WTC11 (cell line): ENCODE data around the gene KMT2A. TPM values are rescaled to one million over a fixed set of nuclear protein-coding genes. Genes with fewer than 3 reads are reported as not detected.

ENCODE experiments used
- ATAC-seq: fragments of 200-7000 bp; cut with Tn5 transposase; 2 replicates; pipeline ENCODE4 v1.10.0; 2021; ENCODE audit warnings: mild to moderate bottlenecking, moderate library complexity
- CTCF ChIA-PET: fragments of 300-600 bp; sonication (Branson Sonifier 250); formaldehyde crosslinking; loops from one replicate; lab custom pipeline; 2021; ENCODE audit warnings: antibody characterized with exemption; lab: Charles Lee
- POLR2A ChIA-PET: fragments of 350-600 bp; sonication (Branson Sonifier 250); formaldehyde crosslinking; loops from one replicate; lab custom pipeline; 2021; ENCODE audit warnings: antibody characterized with exemption; lab: Charles Lee
- DNase-seq: peaks from one replicate; pipeline ENCODE4 v3.0.0; 2021; ENCODE audit warnings: low spot score
- H3K27ac Mint-ChIP-seq: 2 replicates; pipeline ENCODE4 v1.8.0; 2021; ENCODE audit warnings: mixed read lengths
- H3K27me3 Mint-ChIP-seq: 2 replicates; pipeline ENCODE4 v1.8.0; 2021; ENCODE audit warnings: low read depth, mild to moderate bottlenecking, moderate library complexity, mixed read lengths
- H3K36me3 Mint-ChIP-seq: 2 replicates; pipeline ENCODE4 v1.8.0; 2021; ENCODE audit warnings: mixed read lengths
- H3K4me1 Mint-ChIP-seq: 2 replicates; pipeline ENCODE4 v1.8.0; 2022; ENCODE audit warnings: mixed read lengths
- H3K4me3 Mint-ChIP-seq: 2 replicates; pipeline ENCODE4 v1.8.0; 2021; ENCODE audit warnings: mild to moderate bottlenecking, moderate library complexity, mixed read lengths
- H3K9me3 Mint-ChIP-seq: 2 replicates; pipeline ENCODE4 v1.8.0; 2021; ENCODE audit warnings: mixed read lengths
- CREB1 ChIP-seq: sonication (generic); formaldehyde crosslinking; IDR thresholded peaks from 2 replicates; pipeline ENCODE4 v1.8.0; 2023; ENCODE audit warnings: mild to moderate bottlenecking, missing genetic modification reagents
- E2F4 ChIP-seq: sonication (generic); formaldehyde crosslinking; IDR thresholded peaks from 2 replicates; pipeline ENCODE4 v1.8.1; 2022; ENCODE audit warnings: low read depth, mild to moderate bottlenecking, moderate library complexity, missing genetic modification reagents, borderline replicate concordance
- ELF4 ChIP-seq: sonication (generic); formaldehyde crosslinking; IDR thresholded peaks from 2 replicates; pipeline ENCODE4 v1.8.1; 2022; ENCODE audit warnings: low read depth, mild to moderate bottlenecking, moderate library complexity, missing genetic modification reagents
- GTF2I ChIP-seq: fragments of 250-450 bp; sonication (Bioruptor Pico); conservative IDR thresholded peaks from 2 replicates; pipeline ENCODE4 v1.4.0; 2021; ENCODE audit warnings: mild to moderate bottlenecking
- IRF2 ChIP-seq: sonication (generic); formaldehyde crosslinking; IDR thresholded peaks from 2 replicates; pipeline ENCODE4 v1.8.0; 2022; ENCODE audit warnings: low read depth, missing genetic modification reagents, borderline replicate concordance
- MYBL2 ChIP-seq: sonication (generic); formaldehyde crosslinking; IDR thresholded peaks from 2 replicates; pipeline ENCODE4 v1.8.1; 2023; ENCODE audit warnings: mild to moderate bottlenecking, moderate library complexity, missing genetic modification reagents
- NFYB ChIP-seq: sonication (generic); formaldehyde crosslinking; conservative IDR thresholded peaks from 2 replicates; pipeline ENCODE4 v1.8.0; 2022; ENCODE audit warnings: low read depth, missing genetic modification reagents
- NR1H2 ChIP-seq: sonication (generic); formaldehyde crosslinking; IDR thresholded peaks from 2 replicates; pipeline ENCODE4 v1.9.0; 2021; ENCODE audit warnings: mild to moderate bottlenecking, moderate library complexity, missing genetic modification reagents
- NR2C2 ChIP-seq: sonication (generic); formaldehyde crosslinking; IDR thresholded peaks from 2 replicates; pipeline ENCODE4 v1.8.0; 2022; ENCODE audit warnings: mild to moderate bottlenecking, missing genetic modification reagents
- RELA ChIP-seq: sonication (generic); formaldehyde crosslinking; IDR thresholded peaks from 2 replicates; pipeline ENCODE4 v1.8.1; 2022; ENCODE audit warnings: missing genetic modification reagents, mild to moderate bottlenecking, borderline replicate concordance
- TCF7 ChIP-seq: sonication (generic); formaldehyde crosslinking; IDR thresholded peaks from 2 replicates; pipeline ENCODE4 v1.8.0; 2022; ENCODE audit warnings: mild to moderate bottlenecking, low read depth, missing genetic modification reagents, moderate library complexity
- TEAD1 ChIP-seq: sonication (generic); formaldehyde crosslinking; IDR thresholded peaks from 2 replicates; pipeline ENCODE4 v1.8.0; 2022; ENCODE audit warnings: mild to moderate bottlenecking, missing genetic modification reagents
- USF1 ChIP-seq: sonication (generic); formaldehyde crosslinking; IDR thresholded peaks from 2 replicates; pipeline ENCODE4 v1.8.0; 2022; ENCODE audit warnings: mild to moderate bottlenecking, missing genetic modification reagents
- ZBTB21 ChIP-seq: sonication (generic); formaldehyde crosslinking; IDR thresholded peaks from 2 replicates; pipeline ENCODE4 v1.8.1; 2023; ENCODE audit warnings: mild to moderate bottlenecking, missing genetic modification reagents, borderline replicate concordance
- ZMAT4 ChIP-seq: fragments of 250-450 bp; sonication (Bioruptor Pico); IDR thresholded peaks from 2 replicates; pipeline ENCODE4 v1.9.0; 2021; ENCODE audit warnings: mild to moderate bottlenecking
- ZNF121 ChIP-seq: sonication (generic); formaldehyde crosslinking; IDR thresholded peaks from 2 replicates; pipeline ENCODE4 v1.8.0; 2023; ENCODE audit warnings: missing genetic modification reagents
- total RNA-seq: library from RNA; stranded (reverse); gene quantifications from 3 replicates; pipeline ENCODE4 v1.2.3, GENCODE V29; 2021
- TF ChIP-seq, protein P1 (sequence below): fragments of 250-450 bp; sonication (Bioruptor Pico); IDR thresholded peaks from 2 replicates; pipeline ENCODE4 v1.9.0; 2021; ENCODE audit warnings: mild to moderate bottlenecking
- TF ChIP-seq, protein P2 (sequence below): sonication (generic); formaldehyde crosslinking; IDR thresholded peaks from 2 replicates; pipeline ENCODE4 v1.8.0; 2022; ENCODE audit warnings: mild to moderate bottlenecking, missing genetic modification reagents

Gene KMT2A
- total RNA-seq, 1 experiment from 2014 or later: 59.1 TPM

- no peak for TF ChIP-seq ELF4 (CRISPR knock-in tag)
- no peak for TF ChIP-seq GTF2I (CRISPR knock-in tag)
- no peak for TF ChIP-seq IRF2 (CRISPR knock-in tag)
These were observed 99.0 kb downstream of the KMT2A start (continued) for GRCh38 chr11:118535261-118535660.

DNA sequence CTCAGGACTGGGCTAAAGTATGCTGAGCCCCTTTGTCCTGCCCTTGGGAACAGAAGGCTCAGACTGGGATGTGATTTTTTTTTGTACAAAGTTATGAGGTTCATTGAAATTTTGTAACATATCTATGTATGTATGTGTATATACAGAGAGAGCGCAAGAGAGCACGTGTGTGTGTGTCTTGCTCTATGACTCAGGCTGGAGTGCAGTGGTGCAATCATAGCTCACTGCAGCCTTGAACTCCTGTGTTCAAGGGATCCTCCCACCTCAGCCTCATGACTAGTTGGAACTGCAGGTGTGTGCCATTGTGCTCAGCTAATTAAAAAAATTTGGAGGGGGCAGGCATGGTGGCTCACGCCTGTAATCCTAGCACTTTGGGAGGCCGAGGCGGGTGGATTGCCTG lies 100.4 kb downstream of the KMT2A start:
- CTCF ChIA-PET: no interaction called here
- Mint-ChIP-seq H3K36me3 (peaks cover 8% of the 10 kb centered on the region), H3K27me3 (no peaks in the 10 kb centered on the region), H3K4me1 (0 out of 2 replicates have a peak, but pooled peaks cover 2% of the 10 kb centered on the region)
- ATAC-seq: no peak
- TF ChIP-seq TEAD1 (CRISPR knock-in tag): no peak
- TF ChIP-seq, all 79 proteins: peak for 0
- no peak overlapping the region; the same call in 1 of the 2 replicates for H3K27ac Mint-ChIP-seq
- H3K4me3 Mint-ChIP-seq: no peak overlapping the region
- 0 out of 2 replicates have a peak, but pooled peaks cover 6% of the 10 kb centered on the region for H3K9me3 Mint-ChIP-seq
- POLR2A ChIA-PET: no interaction called here
- DNase-seq: no peak

GRCh38 chr11:118537409-118537980 lies 101.2 kb downstream of the KMT2A start:
- no peak overlapping the region for H3K4me3 Mint-ChIP-seq
- H3K36me3 Mint-ChIP-seq: peaks cover 8% of the 10 kb centered on the region
- H3K27me3 Mint-ChIP-seq: no peaks in the 10 kb centered on the region
- H3K4me1 Mint-ChIP-seq: no peaks in the 10 kb centered on the region
- H3K9me3 Mint-ChIP-seq: 0 out of 2 replicates have a peak, but pooled peaks cover 6% of the 10 kb centered on the region
- POLR2A ChIA-PET: no interaction called here
- TF ChIP-seq, protein P1, sequence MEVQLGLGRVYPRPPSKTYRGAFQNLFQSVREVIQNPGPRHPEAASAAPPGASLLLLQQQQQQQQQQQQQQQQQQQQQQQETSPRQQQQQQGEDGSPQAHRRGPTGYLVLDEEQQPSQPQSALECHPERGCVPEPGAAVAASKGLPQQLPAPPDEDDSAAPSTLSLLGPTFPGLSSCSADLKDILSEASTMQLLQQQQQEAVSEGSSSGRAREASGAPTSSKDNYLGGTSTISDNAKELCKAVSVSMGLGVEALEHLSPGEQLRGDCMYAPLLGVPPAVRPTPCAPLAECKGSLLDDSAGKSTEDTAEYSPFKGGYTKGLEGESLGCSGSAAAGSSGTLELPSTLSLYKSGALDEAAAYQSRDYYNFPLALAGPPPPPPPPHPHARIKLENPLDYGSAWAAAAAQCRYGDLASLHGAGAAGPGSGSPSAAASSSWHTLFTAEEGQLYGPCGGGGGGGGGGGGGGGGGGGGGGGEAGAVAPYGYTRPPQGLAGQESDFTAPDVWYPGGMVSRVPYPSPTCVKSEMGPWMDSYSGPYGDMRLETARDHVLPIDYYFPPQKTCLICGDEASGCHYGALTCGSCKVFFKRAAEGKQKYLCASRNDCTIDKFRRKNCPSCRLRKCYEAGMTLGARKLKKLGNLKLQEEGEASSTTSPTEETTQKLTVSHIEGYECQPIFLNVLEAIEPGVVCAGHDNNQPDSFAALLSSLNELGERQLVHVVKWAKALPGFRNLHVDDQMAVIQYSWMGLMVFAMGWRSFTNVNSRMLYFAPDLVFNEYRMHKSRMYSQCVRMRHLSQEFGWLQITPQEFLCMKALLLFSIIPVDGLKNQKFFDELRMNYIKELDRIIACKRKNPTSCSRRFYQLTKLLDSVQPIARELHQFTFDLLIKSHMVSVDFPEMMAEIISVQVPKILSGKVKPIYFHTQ (CRISPR knock-in tag): no peak
- TF ChIP-seq ZMAT4 (no peak), E2F4 (CRISPR knock-in tag) (no peak), MYBL2 (CRISPR knock-in tag) (no peak), NFYB (CRISPR knock-in tag) (no peak), CREB1 (CRISPR knock-in tag) (no peak), NR2C2 (CRISPR knock-in tag) (no peak)
- TF ChIP-seq, protein P2, sequence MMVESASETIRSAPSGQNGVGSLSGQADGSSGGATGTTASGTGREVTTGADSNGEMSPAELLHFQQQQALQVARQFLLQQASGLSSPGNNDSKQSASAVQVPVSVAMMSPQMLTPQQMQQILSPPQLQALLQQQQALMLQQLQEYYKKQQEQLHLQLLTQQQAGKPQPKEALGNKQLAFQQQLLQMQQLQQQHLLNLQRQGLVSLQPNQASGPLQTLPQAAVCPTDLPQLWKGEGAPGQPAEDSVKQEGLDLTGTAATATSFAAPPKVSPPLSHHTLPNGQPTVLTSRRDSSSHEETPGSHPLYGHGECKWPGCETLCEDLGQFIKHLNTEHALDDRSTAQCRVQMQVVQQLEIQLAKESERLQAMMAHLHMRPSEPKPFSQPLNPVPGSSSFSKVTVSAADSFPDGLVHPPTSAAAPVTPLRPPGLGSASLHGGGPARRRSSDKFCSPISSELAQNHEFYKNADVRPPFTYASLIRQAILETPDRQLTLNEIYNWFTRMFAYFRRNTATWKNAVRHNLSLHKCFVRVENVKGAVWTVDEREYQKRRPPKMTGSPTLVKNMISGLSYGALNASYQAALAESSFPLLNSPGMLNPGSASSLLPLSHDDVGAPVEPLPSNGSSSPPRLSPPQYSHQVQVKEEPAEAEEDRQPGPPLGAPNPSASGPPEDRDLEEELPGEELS: no peak
- no peak for ATAC-seq
- DNase-seq: no peak
- CTCF ChIA-PET: no interaction called here
- H3K27ac Mint-ChIP-seq: no peak overlapping the region

GRCh38 chr11:118544010-118544646 lies 107.8 kb downstream of the KMT2A start:
- ChIA-PET CTCF (no interaction called here), POLR2A (interaction anchor here (0.7 kb wide), 1 partner anchor 105 kb away, joined by 3 read pairs; no protein-coding TSS in a partner anchor)
- peaks cover 8% of the 10 kb centered on the region for H3K36me3 Mint-ChIP-seq
- no peak for ATAC-seq
- no peaks in the 10 kb centered on the region for H3K27me3 Mint-ChIP-seq
- H3K4me1 Mint-ChIP-seq: no peaks in the 10 kb centered on the region
- no peak overlapping the region for H3K4me3 Mint-ChIP-seq
- TF ChIP-seq USF1 (CRISPR knock-in tag): no peak
- no peak for TF ChIP-seq NR1H2
- no peak for TF ChIP-seq ZNF121 (CRISPR knock-in tag)
- no peak for TF ChIP-seq ZBTB21 (CRISPR knock-in tag)
- no peak for TF ChIP-seq RELA
- TF ChIP-seq TCF7 (CRISPR knock-in tag): no peak
- TF ChIP-seq, all 79 proteins: peak for 0
- Mint-ChIP-seq H3K9me3 (0 out of 2 replicates have a peak, but pooled peaks cover 6% of the 10 kb centered on the region), H3K27ac (no peak overlapping the region)
- DNase-seq: no peak
